Esophagus squamous epithelium (tissue), 5 donors: ENCODE data around the gene LDLRAD3. TPM values are rescaled to one million over a fixed set of nuclear protein-coding genes. Genes with fewer than 3 reads are reported as not detected.

Experiments
- DNase-seq: peaks from one replicate; lab custom pipeline; 2025; lab: John Stamatoyannopoulos, UW
- H3K27ac ChIP-seq, 4 donors: fragments of 200-600 bp; sonication (generic); one replicate each; pipeline ENCODE4 v1.5.1; 2016 to 2019; ENCODE audit warnings: mild to moderate bottlenecking in 1 of 4
- H3K27me3 ChIP-seq, 4 donors: fragments of 200-600 bp; sonication (generic); 1 replicate in 3 of 4; 2 replicates in 1 of 4; pipeline versions ENCODE4 v1.5.1 to v1.6.0; 2017 to 2021; ENCODE audit warnings: antibody characterized with exemption in 1 of 4
- H3K36me3 ChIP-seq, 3 donors: fragments of 200-600 bp; sonication (generic); one replicate each; pipeline ENCODE4 v1.5.1; 2016 to 2019
- H3K4me1 ChIP-seq, 3 donors: fragments of 200-600 bp; sonication (generic); one replicate each; pipeline ENCODE4 v1.5.1; 2017 to 2019
- H3K4me3 ChIP-seq, 4 donors: fragments of 200-600 bp; sonication (generic); 1 replicate in 3 of 4; 2 replicates in 1 of 4; pipeline ENCODE4 v1.5.1; 2016 to 2019; ENCODE audit warnings: mild to moderate bottlenecking in 2 of 4, moderate library complexity in 1 of 4
- H3K9me3 ChIP-seq, 3 donors: fragments of 200-600 bp; sonication (generic); one replicate each; pipeline ENCODE4 v1.5.1; 2016 to 2019
- POLR2A ChIP-seq, 4 donors: fragments of 450-650 bp; IDR thresholded peaks; one replicate each; pipeline ENCODE4 v1.6.1; 2017; ENCODE audit warnings: antibody characterized with exemption in 4 of 4, mild to moderate bottlenecking in 4 of 4, moderate library complexity in 3 of 4
- WGBS, 2 donors: methylation state at CpG; one replicate each; pipeline ENCODE4 v1.1.5; 2018; 5-methylcytosine and 5-hydroxymethylcytosine counted together
- intact Hi-C: fragments of 100-400 bp; cut with DNase I; formaldehyde crosslinking; loops from one replicate; pipeline ENCODE4 v1.15.0; 2022
- total RNA-seq, 4 donors: library from RNA; depleted of rRNA; stranded (reverse); fragments of >200 nt; gene quantifications; one replicate each; pipeline ENCODE4 v1.1.0, GENCODE V29; 2016
- TF ChIP-seq, protein P1 (sequence below), 6 experiments: fragments of 450-650 bp in 4 of 6; fragments of 200-600 bp in 2 of 6; sonication (generic) in 2 of 6; IDR thresholded peaks; one replicate each; pipeline ENCODE4 v1.5.1; 2016 to 2019; ENCODE audit warnings: antibody characterized with exemption in 6 of 6, mild to moderate bottlenecking in 4 of 6, moderate library complexity in 4 of 6
- donor health status: DM: yes; HTN: yes; CAD: no.

The LDLRAD3 gene
- total RNA-seq, 4 donors from 2014 or later: 5.0 to 16.8 (median 8.2) TPM

DNA sequence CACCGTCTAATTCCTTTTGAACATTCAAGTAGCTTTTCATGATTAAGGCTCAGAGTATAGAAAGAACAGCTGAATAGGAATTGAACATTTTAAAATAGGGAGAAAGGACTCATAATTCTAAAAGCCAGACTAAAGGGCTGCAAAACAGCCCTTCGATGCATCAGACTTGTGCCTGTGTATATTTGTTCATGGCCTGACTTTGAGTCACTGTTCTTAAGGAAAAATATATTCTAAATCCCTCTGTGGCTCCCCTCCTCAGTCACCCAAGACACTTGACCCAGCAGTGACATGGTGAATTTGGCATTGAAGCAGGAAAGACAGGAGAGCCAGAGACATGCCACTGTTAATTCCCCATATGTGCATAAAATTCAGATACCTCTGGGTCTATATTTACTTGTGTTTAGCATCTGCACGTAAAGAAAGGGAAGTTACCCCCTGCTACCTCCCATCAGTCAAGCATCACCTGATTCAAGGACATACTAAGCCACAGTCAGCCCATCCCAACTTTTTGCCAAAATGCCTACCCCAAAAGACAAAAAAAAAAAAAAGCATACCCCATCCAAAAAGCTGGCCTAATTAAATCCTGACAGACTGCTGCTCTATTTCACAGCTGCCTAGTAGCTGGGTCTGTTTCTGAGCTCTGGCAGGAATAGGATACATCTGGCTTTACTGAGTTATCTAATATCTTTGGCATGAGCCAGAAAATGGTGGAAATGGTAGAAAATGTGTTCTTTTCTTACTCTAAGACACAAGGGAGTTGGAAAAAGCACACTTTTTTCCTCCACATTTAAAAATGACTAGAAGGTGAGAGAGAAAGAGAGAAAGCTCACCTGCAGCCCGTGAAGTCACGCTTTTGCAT is 251.9 kb downstream of the LDLRAD3 start:
- no peaks in the 10 kb centered on the region for H3K27me3 ChIP-seq
- H3K4me1 ChIP-seq: no peaks in the 10 kb centered on the region
- intact Hi-C loops: no loop called here
- H3K9me3 ChIP-seq: no peaks in the 10 kb centered on the region
- no peak overlapping the region for H3K27ac ChIP-seq
- 50 to 68% methylated on average over 5 of the region's 5 CpGs for WGBS, 2 donors
- no peak overlapping the region for H3K4me3 ChIP-seq
- TF ChIP-seq POLR2A (IDR thresholded peaks at IDR 0.05): no peak
- TF ChIP-seq, protein P1, sequence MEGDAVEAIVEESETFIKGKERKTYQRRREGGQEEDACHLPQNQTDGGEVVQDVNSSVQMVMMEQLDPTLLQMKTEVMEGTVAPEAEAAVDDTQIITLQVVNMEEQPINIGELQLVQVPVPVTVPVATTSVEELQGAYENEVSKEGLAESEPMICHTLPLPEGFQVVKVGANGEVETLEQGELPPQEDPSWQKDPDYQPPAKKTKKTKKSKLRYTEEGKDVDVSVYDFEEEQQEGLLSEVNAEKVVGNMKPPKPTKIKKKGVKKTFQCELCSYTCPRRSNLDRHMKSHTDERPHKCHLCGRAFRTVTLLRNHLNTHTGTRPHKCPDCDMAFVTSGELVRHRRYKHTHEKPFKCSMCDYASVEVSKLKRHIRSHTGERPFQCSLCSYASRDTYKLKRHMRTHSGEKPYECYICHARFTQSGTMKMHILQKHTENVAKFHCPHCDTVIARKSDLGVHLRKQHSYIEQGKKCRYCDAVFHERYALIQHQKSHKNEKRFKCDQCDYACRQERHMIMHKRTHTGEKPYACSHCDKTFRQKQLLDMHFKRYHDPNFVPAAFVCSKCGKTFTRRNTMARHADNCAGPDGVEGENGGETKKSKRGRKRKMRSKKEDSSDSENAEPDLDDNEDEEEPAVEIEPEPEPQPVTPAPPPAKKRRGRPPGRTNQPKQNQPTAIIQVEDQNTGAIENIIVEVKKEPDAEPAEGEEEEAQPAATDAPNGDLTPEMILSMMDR (IDR thresholded peaks at IDR 0.05): no peak
- DNase-seq: no peak
- peaks cover 0 to 26% (median 0%) of the 10 kb centered on the region in 3 donors for H3K36me3 ChIP-seq

GRCh38 chr11:36196411-36196998 is 252.6 kb downstream of the LDLRAD3 start:
- TF ChIP-seq, protein P1 (IDR thresholded peaks at IDR 0.05): no peak
- no peak for TF ChIP-seq POLR2A (IDR thresholded peaks at IDR 0.05)
- 78 to 79% methylated on average over 6 to 7 of the region's 7 CpGs for WGBS, 2 donors
- DNase-seq: no peak

GRCh38 chr11:36201411-36201810 is 257.5 kb downstream of the LDLRAD3 start:
- Histone ChIP-seq H3K36me3 (peaks cover 0 to 20% (median 0%) of the 10 kb centered on the region in 3 donors), H3K4me1 (no peaks in the 10 kb centered on the region), H3K27me3 (no peaks in the 10 kb centered on the region), H3K9me3 (no peaks in the 10 kb centered on the region), H3K4me3 (no peak overlapping the region), H3K27ac (no peak overlapping the region)
- TF ChIP-seq, protein P1 (IDR thresholded peaks at IDR 0.05): no peak
- no peak for TF ChIP-seq POLR2A (IDR thresholded peaks at IDR 0.05)
- intact Hi-C loops: no loop called here
- DNase-seq: no peak
- 83 to 92% methylated on average over 3 of the region's 3 CpGs for WGBS, 2 donors

More at GRCh38 chr11:36196411-36196998, 252.6 kb downstream of the LDLRAD3 start:
- Histone ChIP-seq H3K36me3 (peaks cover 0 to 26% (median 0%) of the 10 kb centered on the region in 3 donors), H3K27ac (no peak overlapping the region), H3K4me3 (no peak overlapping the region), H3K27me3 (no peaks in the 10 kb centered on the region), H3K4me1 (no peaks in the 10 kb centered on the region), H3K9me3 (no peaks in the 10 kb centered on the region)
- intact Hi-C loops: no loop called here

DNA sequence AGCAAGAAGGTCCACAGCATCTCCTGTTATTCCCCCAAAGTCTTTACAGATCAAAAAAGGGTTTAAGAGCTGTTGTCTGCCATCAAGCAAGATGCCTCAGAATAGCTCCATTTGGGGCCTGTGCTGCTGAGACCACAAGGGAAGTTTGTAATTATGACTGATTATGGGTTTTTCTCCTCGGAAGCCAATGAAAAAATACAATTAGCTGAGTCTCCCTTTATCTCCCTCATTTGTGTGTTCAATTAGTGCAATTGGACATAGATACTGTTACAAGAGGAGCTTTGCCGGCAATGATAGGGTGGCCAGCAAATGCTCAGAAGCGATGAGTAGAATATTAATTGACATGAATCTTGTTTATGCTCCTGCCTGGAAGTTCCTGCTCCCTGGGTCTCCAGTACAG is 261.7 kb downstream of the LDLRAD3 start:
- H3K27me3 ChIP-seq: no peaks in the 10 kb centered on the region
- DNase-seq: no peak
- H3K4me1 ChIP-seq: no peaks in the 10 kb centered on the region
- H3K36me3 ChIP-seq: no peaks in the 10 kb centered on the region
- H3K4me3 ChIP-seq: no peak overlapping the region
- intact Hi-C loops: no loop called here
- H3K9me3 ChIP-seq: no peaks in the 10 kb centered on the region
- H3K27ac ChIP-seq: no peak overlapping the region
- WGBS, 2 donors: 84 to 97% methylated on average over 3 of the region's 3 CpGs
- TF ChIP-seq, protein P1 (IDR thresholded peaks at IDR 0.05): no peak
- no peak for TF ChIP-seq POLR2A (IDR thresholded peaks at IDR 0.05)

DNA sequence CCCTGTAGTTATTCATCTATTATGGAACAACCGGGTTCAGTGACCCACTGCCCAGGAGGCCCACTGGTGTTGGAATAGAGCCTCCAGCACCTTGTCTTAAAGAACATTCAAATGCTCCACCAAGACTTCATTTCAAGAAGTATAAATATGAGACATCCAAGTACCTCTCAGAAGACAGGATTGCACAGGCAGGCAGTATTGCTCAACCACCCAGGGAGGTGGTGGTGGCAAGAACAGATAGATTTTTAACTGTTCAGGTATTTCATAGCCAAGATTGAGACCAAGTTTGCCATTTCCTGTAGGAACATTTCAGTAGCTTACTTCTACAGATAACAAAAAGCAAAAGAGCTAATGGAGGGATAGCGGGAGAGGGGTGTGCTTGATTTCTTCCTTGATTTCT is 266.7 kb downstream of the LDLRAD3 start:
- Histone ChIP-seq H3K4me1 (peaks cover 0 to 28% (median 3%) of the 10 kb centered on the region in 3 donors), H3K27me3 (no peaks in the 10 kb centered on the region), H3K36me3 (no peaks in the 10 kb centered on the region), H3K27ac (no peak overlapping the region), H3K4me3 (no peak overlapping the region), H3K9me3 (no peaks in the 10 kb centered on the region)
- no peak for DNase-seq
- 84 to 89% methylated on average over 2 of the region's 2 CpGs for WGBS, 2 donors
- intact Hi-C loops: no loop called here
- TF ChIP-seq, protein P1 (IDR thresholded peaks at IDR 0.05): no peak
- no peak for TF ChIP-seq POLR2A (IDR thresholded peaks at IDR 0.05)
